Measurements from ENCODE around the gene CIB1. TPM values are rescaled to one million over a fixed set of nuclear protein-coding genes. Genes with fewer than 3 reads are reported as not detected.

CIB1 gene
- total and polyA plus RNA-seq, 12 donors: 70.5 to 144 (median 79.7) TPM

DNA sequence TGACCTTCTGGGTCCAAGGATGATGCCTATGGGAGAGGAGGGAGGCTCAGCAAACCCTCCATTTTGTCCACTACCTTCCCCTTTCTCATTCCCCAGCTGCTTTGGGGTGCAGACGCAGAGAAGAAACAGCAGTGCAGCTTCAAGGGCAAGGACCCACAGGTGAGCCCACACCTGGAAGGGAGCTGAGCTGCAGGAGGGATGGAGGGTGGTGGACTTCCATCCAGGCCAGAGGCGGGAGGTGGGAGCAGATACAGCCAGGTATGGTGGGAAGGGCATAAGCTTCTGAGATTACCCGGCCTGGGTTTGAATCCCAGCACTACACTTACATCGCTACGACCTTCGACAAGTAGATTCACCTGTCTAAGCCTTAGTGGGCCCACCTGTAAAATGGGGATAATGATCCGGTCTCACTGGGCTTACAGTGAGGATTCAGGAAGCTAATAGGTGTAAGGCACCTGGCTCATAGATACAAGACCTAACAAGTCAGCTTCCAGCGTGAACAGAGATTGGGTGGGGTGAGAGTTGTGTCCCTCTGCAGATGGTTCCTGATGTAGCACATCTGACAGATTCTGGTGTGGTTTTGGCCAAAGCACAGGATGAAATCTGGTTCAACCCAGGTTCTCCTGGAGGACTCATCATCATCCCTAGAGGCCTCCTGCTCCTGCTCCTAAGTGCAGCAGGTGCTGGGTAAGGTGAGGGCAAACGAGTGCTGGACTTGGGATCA, 15.9 kb downstream of the CIB1 start:
- Histone ChIP-seq H3K4me1 (peaks cover 2 to 27% (median 15%) of the 10 kb centered on the region in 9 donors), H3K27me3 (no peaks in the 10 kb centered on the region), H3K4me3 (no peak overlapping the region), H3K36me3 (peaks cover 0 to 54% (median 0%) of the 10 kb centered on the region in 9 donors), H3K27ac (no peak overlapping the region), H3K9me3 (no peaks in the 10 kb centered on the region)
- intact Hi-C loops (cut with DNase I): loop anchor here in 1 of 10 donors (5.0 kb wide), 1 partner anchor 36 kb away; no protein-coding TSS in a partner anchor
- DNase-seq (no peak), ATAC-seq (no peak)
- 73 to 95% methylated on average over 9 of the region's 9 CpGs for WGBS, 2 donors
- TF ChIP-seq, protein P1, sequence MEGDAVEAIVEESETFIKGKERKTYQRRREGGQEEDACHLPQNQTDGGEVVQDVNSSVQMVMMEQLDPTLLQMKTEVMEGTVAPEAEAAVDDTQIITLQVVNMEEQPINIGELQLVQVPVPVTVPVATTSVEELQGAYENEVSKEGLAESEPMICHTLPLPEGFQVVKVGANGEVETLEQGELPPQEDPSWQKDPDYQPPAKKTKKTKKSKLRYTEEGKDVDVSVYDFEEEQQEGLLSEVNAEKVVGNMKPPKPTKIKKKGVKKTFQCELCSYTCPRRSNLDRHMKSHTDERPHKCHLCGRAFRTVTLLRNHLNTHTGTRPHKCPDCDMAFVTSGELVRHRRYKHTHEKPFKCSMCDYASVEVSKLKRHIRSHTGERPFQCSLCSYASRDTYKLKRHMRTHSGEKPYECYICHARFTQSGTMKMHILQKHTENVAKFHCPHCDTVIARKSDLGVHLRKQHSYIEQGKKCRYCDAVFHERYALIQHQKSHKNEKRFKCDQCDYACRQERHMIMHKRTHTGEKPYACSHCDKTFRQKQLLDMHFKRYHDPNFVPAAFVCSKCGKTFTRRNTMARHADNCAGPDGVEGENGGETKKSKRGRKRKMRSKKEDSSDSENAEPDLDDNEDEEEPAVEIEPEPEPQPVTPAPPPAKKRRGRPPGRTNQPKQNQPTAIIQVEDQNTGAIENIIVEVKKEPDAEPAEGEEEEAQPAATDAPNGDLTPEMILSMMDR (IDR thresholded peaks at IDR 0.05): no peak

DNA sequence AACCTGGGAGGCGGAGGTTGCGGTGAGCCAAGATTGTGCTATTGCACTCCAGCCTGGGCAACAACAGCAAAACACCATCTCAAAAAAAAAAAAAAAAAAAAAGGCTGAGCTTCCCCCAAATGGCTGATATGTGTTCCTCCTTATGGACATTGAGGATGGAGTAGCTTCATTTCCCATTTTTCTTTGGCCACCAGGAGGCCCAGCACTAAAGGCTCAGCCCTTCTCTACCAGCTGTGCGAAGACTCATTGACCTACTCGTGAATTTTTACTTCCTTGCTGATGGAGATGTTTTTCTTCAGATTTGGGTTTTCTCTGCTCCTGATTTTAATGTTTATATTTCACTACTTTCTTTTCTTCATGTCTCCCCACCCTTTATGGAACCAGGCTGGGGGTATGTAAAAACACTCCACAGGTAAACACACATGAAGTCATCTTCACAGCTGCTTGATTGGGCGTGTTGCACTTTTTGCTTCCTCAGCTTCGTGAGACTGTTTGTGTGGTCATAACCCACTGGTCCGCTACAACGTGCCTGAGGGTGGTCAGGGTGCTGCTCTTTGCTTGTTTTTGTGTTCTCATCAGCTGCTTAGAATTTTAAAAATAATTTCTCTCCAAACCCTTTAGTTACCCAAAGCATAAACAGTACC, 19.1 kb downstream of the CIB1 start:
- ATAC-seq (no peak), DNase-seq (no peak)
- intact Hi-C loops (cut with DNase I): loop anchor here in 2 of 10 donors (5.0 kb wide), 2 partner anchors 32 to 52 kb away; no protein-coding TSS in a partner anchor
- no peak overlapping the region for H3K27ac ChIP-seq
- no peak overlapping the region for H3K4me3 ChIP-seq
- 81 to 86% methylated on average over 8 of the region's 8 CpGs for WGBS, 2 donors
- no peaks in the 10 kb centered on the region for H3K9me3 ChIP-seq
- TF ChIP-seq, protein P1 (IDR thresholded peaks at IDR 0.05): peak in 5 of 9 donors; percentile 10 to 31 (median 17)
- peaks cover 7 to 48% (median 26%) of the 10 kb centered on the region in 9 donors for H3K4me1 ChIP-seq
- peaks cover 0 to 35% (median 0%) of the 10 kb centered on the region in 9 donors for H3K36me3 ChIP-seq
- no peaks in the 10 kb centered on the region for H3K27me3 ChIP-seq

DNA sequence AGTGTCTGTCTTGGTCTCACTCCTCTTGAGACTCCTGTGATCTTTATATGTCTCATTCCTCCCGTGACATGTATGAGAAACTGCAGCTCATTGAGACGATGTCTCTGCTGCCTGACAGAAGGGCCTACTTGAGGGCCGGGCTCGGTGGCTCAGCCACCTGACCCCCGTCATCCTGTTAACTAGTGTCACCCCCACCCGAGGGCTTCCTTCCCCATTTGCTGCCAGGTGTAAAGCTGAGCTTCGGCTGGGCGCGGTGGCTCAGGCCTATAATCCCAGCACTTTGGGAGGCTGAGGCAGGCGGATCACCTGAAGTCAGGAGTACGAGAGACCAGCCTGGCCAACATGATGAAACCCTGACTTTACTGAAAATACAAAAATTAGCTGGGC, 19.9 kb downstream of the CIB1 start:
- DNase-seq (no peak), ATAC-seq (no peak)
- intact Hi-C loops (cut with DNase I): loop anchor here in 1 of 10 donors (5.0 kb wide), 1 partner anchor 52 kb away; no protein-coding TSS in a partner anchor
- Histone ChIP-seq H3K27me3 (no peaks in the 10 kb centered on the region), H3K27ac (no peak overlapping the region), H3K9me3 (no peaks in the 10 kb centered on the region), H3K4me3 (no peak overlapping the region), H3K4me1 (peaks cover 7 to 52% (median 26%) of the 10 kb centered on the region in 9 donors), H3K36me3 (peaks cover 0 to 37% (median 0%) of the 10 kb centered on the region in 9 donors)
- TF ChIP-seq, protein P1 (IDR thresholded peaks at IDR 0.05): no peak
- 70 to 75% methylated on average over 11 of the region's 11 CpGs for WGBS, 2 donors

DNA sequence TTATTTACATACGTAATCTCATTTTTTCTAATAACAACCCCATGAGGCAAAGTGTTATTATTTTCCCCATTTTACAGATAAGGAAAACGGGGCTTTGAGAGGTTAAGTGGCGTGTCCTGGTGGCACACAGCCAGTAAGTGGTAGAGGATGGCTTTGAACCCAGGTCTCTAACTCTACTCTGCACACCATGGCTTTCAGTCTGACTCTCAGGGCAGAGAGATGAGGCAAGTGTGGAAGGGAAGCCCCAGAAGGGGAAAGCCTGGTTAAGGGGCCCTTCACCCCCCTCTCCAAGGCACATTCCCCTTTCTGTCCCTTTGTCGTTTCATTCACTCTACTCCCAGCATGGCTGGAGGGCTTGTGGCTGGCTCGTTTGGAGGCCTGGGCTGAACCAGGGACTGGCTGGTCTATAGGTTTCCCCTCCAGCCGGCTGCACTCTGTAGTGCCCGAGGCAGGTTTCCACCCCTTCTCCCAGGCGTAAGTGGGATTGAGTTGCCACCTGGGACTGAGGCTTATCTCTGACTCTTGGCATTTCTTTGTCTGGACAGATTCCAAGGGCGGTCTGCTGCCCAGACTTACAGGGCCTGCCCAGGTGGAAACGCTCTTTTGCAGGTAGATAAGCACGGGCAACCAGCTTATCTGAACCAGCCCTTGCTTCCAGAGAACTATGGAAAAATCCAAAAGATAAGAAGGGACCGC, 20.5 kb downstream of the CIB1 start:
- peaks cover 0 to 38% (median 0%) of the 10 kb centered on the region in 9 donors for H3K36me3 ChIP-seq
- 45 to 57% methylated on average over 12 of the region's 12 CpGs for WGBS, 2 donors
- no peak overlapping the region for H3K27ac ChIP-seq
- no peaks in the 10 kb centered on the region for H3K9me3 ChIP-seq
- H3K4me1 ChIP-seq: peaks cover 7 to 52% (median 26%) of the 10 kb centered on the region in 9 donors
- H3K27me3 ChIP-seq: no peaks in the 10 kb centered on the region
- DNase-seq (no peak), ATAC-seq (peak in 3 of 8 donors; percentile 12 to 26 (median 19))
- no peak overlapping the region for H3K4me3 ChIP-seq
- TF ChIP-seq, protein P1 (IDR thresholded peaks at IDR 0.05): no peak
- intact Hi-C loops (cut with DNase I): loop anchor here in 1 of 10 donors (5.0 kb wide), 1 partner anchor 51 kb away; no protein-coding TSS in a partner anchor
